Ramos (cell line): Measurements from ENCODE around the gene CDK12.

ENCODE experiments used
- in situ Hi-C: fragments of 300-500 bp; cut with MboI; formaldehyde crosslinking; loops from one replicate; pipeline ENCODE4 v1.14.3; 2022; ENCODE audit warnings: low sequenced_read_pairs; ENCODE audit not compliant: unreplicated experiment

Gene CDK12

GRCh38 chr17:39547713-39548478, 86.6 kb downstream of the CDK12 start:
- in situ Hi-C loops = no loop called here

GRCh38 chr17:39548494-39549225, 87.4 kb downstream of the CDK12 start:
- in situ Hi-C loops = no loop called here

- in situ Hi-C loops = no loop called here
Measured at GRCh38 chr17:39549747-39550573, 88.7 kb downstream of the CDK12 start.

GRCh38 chr17:39551879-39552278, 90.6 kb downstream of the CDK12 start:
- in situ Hi-C loops = no loop called here

GRCh38 chr17:39553341-39553945, 92.2 kb downstream of the CDK12 start:
- in situ Hi-C loops = no loop called here

GRCh38 chr17:39555368-39555767, 94.1 kb downstream of the CDK12 start:
- in situ Hi-C loops = no loop called here

GRCh38 chr17:39556423-39556822, 95.1 kb downstream of the CDK12 start:
- in situ Hi-C loops = no loop called here

- in situ Hi-C loops = no loop called here
Measured at GRCh38 chr17:39562395-39562794, 101.1 kb downstream of the CDK12 start.

- in situ Hi-C loops = no loop called here
Measured at GRCh38 chr17:39562976-39563375, 101.7 kb downstream of the CDK12 start.

GRCh38 chr17:39563476-39563875, 102.2 kb downstream of the CDK12 start:
- in situ Hi-C loops = no loop called here

- in situ Hi-C loops = no loop called here
Measured at GRCh38 chr17:39564211-39564848, 103.0 kb downstream of the CDK12 start.

- in situ Hi-C loops = no loop called here
Measured at GRCh38 chr17:39566094-39566850, 105.0 kb downstream of the CDK12 start.

- in situ Hi-C loops = no loop called here
Measured at GRCh38 chr17:39568702-39569101, 107.4 kb downstream of the CDK12 start.

- in situ Hi-C loops = no loop called here
Measured at GRCh38 chr17:39569126-39569525, 107.8 kb downstream of the CDK12 start.

- in situ Hi-C loops = no loop called here
Measured at GRCh38 chr17:39572121-39572520, 110.8 kb downstream of the CDK12 start.

GRCh38 chr17:39573447-39574298, 112.4 kb downstream of the CDK12 start:
- in situ Hi-C loops = no loop called here

GRCh38 chr17:39576187-39576586, 114.9 kb downstream of the CDK12 start:
- in situ Hi-C loops = no loop called here

GRCh38 chr17:39578272-39578671, 117.0 kb downstream of the CDK12 start:
- in situ Hi-C loops = no loop called here
